Measurements from ENCODE around the gene IL20.

GRCh38 chr1:206891412-206891811 is 26.0 kb downstream of the IL20 start:
- TF ChIP-seq CTCF (conservative IDR thresholded peaks at IDR 0.05; ENCODE audit: low read length) (no peak), EZH2phosphoT487 (IDR thresholded peaks at IDR 0.05; ENCODE audit: borderline replicate concordance, low read depth, low read length) (no peak)

Measured in OCI-LY7 (cell line).